LNCaP clone FGC (cell line): ENCODE measurements around the gene HOXA9.

ENCODE experiments used
- DNase-seq: peaks from one replicate; pipeline ENCODE4 v3.0.0-alpha.2; 2011; ENCODE audit warnings: low read depth
- H3K4me3 ChIP-seq: 2 replicates; pipeline ENCODE4 v1.5.1; 2011; ENCODE audit warnings: mild to moderate bottlenecking, low read depth, low read length, control low read depth
- TF ChIP-seq, protein P1 (sequence below): IDR thresholded peaks from 2 replicates; pipeline ENCODE4 v1.5.1; 2012; ENCODE audit warnings: mild to moderate bottlenecking; ENCODE audit not compliant: control insufficient read depth, insufficient read depth; ENCODE audit errors: extremely low read depth

HOXA9 gene

DNA sequence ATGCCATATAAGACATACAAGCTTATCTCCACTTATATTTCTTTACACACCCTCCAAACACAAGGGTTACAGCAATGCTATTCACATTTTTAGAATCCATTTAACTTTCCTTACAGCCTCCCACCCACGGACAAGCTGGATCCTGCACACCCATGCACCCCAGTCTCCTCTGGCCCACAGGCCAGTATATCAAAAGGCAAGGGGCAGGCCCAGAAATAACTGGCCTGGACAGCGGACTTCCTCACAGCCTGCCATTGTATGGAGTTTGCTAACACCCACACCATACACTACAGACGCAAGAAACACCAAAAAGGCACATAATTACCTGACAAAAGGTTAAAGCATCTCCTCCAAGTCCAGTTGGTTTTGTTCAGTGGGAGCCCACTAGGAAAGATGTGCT lies 46.8 kb downstream of the HOXA9 start:
- no peak for DNase-seq
- TF ChIP-seq, protein P1, sequence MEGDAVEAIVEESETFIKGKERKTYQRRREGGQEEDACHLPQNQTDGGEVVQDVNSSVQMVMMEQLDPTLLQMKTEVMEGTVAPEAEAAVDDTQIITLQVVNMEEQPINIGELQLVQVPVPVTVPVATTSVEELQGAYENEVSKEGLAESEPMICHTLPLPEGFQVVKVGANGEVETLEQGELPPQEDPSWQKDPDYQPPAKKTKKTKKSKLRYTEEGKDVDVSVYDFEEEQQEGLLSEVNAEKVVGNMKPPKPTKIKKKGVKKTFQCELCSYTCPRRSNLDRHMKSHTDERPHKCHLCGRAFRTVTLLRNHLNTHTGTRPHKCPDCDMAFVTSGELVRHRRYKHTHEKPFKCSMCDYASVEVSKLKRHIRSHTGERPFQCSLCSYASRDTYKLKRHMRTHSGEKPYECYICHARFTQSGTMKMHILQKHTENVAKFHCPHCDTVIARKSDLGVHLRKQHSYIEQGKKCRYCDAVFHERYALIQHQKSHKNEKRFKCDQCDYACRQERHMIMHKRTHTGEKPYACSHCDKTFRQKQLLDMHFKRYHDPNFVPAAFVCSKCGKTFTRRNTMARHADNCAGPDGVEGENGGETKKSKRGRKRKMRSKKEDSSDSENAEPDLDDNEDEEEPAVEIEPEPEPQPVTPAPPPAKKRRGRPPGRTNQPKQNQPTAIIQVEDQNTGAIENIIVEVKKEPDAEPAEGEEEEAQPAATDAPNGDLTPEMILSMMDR: no peak
- H3K4me3 ChIP-seq: no peak overlapping the region

DNA sequence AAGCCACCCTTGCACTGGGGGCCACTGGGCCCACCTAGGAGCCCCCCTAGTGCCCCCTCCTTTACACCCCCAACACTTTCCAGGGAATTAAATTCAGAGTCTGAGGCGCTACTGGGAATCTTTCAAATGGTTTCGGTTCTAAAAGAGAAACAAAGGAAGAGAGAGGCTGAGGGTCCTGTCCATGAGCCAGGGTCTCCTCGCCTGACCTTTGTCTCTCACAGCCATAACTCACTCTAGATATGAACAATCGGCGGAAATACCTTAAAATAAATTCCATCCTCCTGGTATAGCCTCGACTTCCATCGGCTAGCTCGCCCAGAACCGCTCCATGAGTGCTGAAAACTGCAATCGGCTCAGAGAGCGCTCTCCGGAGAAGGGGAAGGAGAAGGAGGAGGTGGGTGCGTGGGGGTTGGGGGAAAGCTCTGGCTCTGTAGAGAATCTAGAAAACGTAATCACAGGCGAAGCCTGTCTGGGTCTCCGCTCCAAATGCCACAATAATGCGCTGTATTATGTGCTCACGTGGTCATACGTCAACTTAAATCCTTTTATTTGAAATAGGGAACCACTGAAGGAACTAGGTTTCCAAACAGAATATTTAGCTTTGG lies 47.3 kb downstream of the HOXA9 start:
- TF ChIP-seq, protein P1: no peak
- DNase-seq: no peak
- no peak overlapping the region for H3K4me3 ChIP-seq

DNA sequence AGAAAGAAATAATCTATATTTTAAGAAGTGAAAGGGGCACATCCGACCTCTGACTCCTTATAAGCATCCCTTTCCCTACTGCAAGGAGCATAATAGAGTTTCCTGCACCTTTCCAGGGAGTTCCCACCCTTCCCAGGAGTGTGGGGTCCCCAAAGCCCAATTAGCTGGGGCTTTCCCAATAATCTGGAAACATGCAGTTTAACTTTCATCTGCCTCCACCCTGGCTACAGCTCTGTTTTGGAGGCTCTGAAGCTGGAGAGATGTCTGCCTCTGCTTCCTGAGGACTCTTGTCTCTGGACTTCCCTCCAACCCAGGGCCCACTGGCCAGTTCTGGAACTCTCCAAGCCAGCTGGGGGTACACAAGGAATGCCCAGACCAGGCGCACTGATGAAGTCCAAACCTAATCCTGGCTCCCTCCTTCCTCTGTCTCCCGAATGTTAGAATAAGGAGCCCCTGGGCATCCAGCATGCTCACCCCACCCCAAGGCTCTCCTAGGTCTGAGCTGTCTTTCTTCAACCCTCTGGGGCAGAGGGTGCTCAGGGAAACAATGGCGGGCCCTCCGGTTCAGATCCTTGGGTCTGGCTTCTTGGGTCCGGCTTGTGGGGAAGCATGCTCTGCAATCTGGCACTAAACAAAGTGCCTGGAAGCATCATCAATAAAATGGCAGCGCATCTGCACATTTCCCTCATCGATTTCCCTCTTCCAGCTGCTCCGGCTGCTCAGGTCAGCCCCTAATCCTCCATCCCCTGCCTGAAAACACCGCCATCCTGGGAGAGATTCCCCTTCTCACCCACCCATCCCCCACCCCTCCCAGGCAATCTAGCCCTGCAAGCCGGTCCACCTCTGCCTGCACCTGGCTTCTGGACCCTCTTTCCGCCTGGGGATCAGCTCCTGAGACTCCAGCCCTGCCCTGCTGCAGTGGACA lies 48.1 kb downstream of the HOXA9 start:
- TF ChIP-seq, protein P1: no peak
- no peak for DNase-seq
- H3K4me3 ChIP-seq: no peak overlapping the region

DNA sequence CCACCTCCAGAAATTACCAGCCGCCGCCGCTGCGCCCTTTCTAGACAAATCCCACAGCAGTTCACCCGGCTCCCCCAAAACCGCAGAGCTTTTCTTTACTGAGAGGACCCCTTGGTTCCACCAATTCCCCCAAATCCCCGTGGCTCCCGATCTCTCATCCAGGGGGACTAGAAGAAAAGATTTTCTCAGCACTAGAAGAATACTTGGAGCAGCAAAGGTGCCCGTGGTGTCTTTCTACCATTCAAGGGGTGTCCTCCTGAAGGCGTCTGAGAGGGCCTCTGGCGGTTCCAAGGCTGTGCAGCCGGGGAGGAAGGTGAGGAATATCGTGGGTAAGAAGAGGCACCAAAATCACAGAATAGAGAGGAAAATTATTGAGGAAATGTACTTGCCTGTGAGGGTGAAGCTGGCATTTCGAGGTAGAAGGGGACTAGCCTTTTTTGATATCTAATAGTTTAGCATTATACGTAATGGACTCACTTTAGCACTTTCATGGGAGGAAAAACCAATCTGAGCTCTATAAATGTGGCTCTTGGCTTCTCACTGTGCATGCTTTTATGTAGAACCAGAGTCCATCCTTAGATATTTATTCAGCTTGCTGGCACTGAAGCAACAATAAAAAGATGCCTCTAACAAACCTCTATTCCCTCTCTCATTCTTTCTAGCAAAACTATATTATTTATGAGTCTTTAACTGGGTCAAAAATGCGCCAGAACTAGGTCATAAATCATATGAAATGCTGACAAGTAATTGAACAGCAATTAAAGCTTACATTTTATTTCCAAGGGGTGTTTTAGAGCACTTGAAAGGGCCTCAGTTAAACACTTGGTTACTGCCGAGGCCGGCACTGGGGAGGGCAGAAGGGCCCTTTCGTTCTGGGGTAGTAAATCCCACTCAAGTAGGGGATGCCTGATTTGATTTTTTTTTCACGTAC lies 49.0 kb downstream of the HOXA9 start:
- TF ChIP-seq, protein P1: no peak

DNA sequence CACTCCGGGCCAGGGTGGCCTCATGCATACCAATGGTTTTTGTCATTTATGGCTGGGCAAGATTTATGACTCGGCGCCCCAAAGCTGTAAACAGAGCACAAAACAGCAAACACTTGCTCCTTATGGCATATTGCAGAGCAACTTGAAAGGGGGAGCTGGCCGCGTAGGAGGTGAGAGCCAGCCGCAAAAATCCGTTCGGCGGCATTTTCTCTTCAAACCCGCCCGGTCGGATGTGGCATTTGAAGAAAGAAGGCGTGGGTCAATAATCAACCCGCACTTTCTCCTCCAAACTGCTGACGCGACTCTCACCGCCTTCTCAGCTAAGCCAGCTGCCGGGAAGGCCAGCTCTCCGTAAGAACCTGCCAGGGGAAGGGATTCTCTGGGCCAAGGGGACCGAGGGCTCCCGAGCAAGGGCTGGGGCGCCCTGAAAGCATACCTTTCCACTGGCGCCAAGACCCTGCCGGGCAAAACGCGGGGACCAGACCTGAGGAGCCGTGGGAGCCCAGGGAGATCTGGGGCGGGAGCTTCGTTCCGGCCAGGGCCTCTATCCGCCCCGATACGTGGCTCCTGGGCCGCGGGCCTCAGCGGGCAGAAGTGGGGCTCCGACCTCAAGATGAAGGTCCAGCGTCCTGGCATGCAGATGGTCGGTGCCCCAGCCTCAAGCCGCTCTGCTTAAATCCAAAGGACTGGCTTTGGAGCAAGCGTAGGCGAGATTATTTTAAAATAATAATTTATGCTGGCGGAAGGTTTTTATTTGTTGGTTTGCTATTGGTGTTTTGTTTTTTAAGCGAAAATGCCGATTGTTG lies 49.9 kb downstream of the HOXA9 start:
- TF ChIP-seq, protein P1: no peak
- no peak overlapping the region for H3K4me3 ChIP-seq

More for the DNA sequence above, 49.0 kb downstream of the HOXA9 start:
- H3K4me3 ChIP-seq: no peak overlapping the region
- DNase-seq: no peak

DNA sequence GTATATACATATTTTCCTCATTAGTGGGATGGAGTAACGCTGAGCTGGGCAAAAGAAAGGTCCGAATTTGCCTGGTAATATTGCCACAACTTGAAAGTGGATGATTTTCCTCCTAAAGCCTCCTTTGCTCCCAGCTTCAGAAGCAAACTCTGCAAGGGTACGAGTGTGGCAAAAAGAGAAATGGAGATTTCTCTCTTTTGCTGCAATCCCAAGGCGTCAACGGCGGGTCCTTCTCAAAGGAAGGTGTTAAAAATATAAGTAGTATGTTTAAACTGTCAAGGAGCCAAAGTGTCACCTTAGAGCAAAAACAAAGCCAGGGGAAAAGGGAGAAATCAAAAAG lies 50.5 kb downstream of the HOXA9 start:
- TF ChIP-seq, protein P1: no peak
- DNase-seq: no peak
- H3K4me3 ChIP-seq: no peak overlapping the region

More for the DNA sequence above, 49.9 kb downstream of the HOXA9 start:
- DNase-seq: no peak
